ENCODE results near the gene MAP1LC3B. TPM values are rescaled to one million over a fixed set of nuclear protein-coding genes. Genes with fewer than 3 reads are reported as not detected.

MAP1LC3B gene
- total and polyA plus RNA-seq, 2 of the 8 experiments (the other 6 are each of a cell fraction or from before 2014, with no cell fraction given): 29.5 to 48.5 TPM

DNA sequence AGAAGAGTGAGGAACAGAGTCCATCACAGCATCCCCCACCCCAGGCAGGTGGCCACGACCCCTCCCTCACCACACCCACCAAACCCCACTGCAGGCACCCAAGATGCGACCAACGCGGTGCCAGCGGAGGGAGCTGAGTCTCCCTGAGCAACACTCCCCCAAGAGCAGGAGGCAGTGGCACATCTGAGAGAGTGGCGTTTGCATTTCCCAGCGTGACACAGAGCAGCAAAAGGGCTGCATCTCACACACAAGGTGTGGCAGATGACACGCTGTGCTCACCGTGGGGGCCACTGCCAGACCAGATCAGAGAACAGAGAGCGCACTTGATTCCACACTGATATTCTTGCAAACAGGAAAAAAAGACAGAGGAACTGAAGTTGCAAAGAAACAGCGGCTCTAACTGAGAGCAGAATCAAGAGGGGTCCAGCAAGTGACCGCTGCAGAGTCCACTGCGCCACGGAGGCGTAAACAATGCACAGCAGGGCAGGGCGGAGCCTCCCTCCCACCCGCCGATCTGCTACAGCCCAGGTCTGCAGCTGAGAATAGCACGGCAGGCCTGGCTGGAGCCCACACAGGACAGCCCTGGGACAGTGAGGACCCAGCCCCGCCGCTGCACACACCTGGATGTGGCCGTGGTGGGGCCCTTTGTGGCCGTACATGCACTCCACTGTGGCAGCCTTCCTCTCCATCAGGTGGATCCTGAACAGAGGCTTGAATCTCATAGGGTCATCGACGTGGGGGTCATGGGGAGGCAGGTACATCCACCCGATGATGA is 49.0 kb upstream of the MAP1LC3B start (continued):
- TF ChIP-seq, protein P1, sequence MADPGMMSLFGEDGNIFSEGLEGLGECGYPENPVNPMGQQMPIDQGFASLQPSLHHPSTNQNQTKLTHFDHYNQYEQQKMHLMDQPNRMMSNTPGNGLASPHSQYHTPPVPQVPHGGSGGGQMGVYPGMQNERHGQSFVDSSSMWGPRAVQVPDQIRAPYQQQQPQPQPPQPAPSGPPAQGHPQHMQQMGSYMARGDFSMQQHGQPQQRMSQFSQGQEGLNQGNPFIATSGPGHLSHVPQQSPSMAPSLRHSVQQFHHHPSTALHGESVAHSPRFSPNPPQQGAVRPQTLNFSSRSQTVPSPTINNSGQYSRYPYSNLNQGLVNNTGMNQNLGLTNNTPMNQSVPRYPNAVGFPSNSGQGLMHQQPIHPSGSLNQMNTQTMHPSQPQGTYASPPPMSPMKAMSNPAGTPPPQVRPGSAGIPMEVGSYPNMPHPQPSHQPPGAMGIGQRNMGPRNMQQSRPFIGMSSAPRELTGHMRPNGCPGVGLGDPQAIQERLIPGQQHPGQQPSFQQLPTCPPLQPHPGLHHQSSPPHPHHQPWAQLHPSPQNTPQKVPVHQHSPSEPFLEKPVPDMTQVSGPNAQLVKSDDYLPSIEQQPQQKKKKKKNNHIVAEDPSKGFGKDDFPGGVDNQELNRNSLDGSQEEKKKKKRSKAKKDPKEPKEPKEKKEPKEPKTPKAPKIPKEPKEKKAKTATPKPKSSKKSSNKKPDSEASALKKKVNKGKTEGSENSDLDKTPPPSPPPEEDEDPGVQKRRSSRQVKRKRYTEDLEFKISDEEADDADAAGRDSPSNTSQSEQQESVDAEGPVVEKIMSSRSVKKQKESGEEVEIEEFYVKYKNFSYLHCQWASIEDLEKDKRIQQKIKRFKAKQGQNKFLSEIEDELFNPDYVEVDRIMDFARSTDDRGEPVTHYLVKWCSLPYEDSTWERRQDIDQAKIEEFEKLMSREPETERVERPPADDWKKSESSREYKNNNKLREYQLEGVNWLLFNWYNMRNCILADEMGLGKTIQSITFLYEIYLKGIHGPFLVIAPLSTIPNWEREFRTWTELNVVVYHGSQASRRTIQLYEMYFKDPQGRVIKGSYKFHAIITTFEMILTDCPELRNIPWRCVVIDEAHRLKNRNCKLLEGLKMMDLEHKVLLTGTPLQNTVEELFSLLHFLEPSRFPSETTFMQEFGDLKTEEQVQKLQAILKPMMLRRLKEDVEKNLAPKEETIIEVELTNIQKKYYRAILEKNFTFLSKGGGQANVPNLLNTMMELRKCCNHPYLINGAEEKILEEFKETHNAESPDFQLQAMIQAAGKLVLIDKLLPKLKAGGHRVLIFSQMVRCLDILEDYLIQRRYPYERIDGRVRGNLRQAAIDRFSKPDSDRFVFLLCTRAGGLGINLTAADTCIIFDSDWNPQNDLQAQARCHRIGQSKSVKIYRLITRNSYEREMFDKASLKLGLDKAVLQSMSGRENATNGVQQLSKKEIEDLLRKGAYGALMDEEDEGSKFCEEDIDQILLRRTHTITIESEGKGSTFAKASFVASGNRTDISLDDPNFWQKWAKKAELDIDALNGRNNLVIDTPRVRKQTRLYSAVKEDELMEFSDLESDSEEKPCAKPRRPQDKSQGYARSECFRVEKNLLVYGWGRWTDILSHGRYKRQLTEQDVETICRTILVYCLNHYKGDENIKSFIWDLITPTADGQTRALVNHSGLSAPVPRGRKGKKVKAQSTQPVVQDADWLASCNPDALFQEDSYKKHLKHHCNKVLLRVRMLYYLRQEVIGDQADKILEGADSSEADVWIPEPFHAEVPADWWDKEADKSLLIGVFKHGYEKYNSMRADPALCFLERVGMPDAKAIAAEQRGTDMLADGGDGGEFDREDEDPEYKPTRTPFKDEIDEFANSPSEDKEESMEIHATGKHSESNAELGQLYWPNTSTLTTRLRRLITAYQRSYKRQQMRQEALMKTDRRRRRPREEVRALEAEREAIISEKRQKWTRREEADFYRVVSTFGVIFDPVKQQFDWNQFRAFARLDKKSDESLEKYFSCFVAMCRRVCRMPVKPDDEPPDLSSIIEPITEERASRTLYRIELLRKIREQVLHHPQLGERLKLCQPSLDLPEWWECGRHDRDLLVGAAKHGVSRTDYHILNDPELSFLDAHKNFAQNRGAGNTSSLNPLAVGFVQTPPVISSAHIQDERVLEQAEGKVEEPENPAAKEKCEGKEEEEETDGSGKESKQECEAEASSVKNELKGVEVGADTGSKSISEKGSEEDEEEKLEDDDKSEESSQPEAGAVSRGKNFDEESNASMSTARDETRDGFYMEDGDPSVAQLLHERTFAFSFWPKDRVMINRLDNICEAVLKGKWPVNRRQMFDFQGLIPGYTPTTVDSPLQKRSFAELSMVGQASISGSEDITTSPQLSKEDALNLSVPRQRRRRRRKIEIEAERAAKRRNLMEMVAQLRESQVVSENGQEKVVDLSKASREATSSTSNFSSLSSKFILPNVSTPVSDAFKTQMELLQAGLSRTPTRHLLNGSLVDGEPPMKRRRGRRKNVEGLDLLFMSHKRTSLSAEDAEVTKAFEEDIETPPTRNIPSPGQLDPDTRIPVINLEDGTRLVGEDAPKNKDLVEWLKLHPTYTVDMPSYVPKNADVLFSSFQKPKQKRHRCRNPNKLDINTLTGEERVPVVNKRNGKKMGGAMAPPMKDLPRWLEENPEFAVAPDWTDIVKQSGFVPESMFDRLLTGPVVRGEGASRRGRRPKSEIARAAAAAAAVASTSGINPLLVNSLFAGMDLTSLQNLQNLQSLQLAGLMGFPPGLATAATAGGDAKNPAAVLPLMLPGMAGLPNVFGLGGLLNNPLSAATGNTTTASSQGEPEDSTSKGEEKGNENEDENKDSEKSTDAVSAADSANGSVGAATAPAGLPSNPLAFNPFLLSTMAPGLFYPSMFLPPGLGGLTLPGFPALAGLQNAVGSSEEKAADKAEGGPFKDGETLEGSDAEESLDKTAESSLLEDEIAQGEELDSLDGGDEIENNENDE (IDR thresholded peaks at IDR 0.05; ENCODE audit: insufficient replicate concordance, low read length): no peak
- TF ChIP-seq CEBPB (IDR thresholded peaks at IDR 0.05; ENCODE audit: low read depth, low read length) (no peak), RXRA (IDR thresholded peaks at IDR 0.05; ENCODE audit: insufficient read depth, low read depth, low read length) (no peak), SAP30 (IDR thresholded peaks at IDR 0.05; ENCODE audit: insufficient read depth, insufficient replicate concordance, low read length) (no peak), JUN (IDR thresholded peaks at IDR 0.05; ENCODE audit: low read depth, low read length) (no peak), CBX5 (IDR thresholded peaks at IDR 0.05; ENCODE audit: low read depth, low read length) (no peak), EZH2 (IDR thresholded peaks at IDR 0.05; ENCODE audit: low read depth, low read length, severe bottlenecking) (no peak), HDAC2 (IDR thresholded peaks at IDR 0.05; ENCODE audit: borderline replicate concordance in 1 of 2, low read depth in 2 of 2, low read length in 2 of 2) (no peak), RBBP5 (IDR thresholded peaks at IDR 0.05; ENCODE audit: borderline replicate concordance, low read depth, low read length) (no peak)
